H9 (cell line): ENCODE results near the gene SETBP1. TPM values are rescaled to one million over a fixed set of nuclear protein-coding genes. Genes with fewer than 3 reads are reported as not detected.

Experiments
- DNase-seq: peaks from one replicate; pipeline ENCODE4 v3.0.0-alpha.2; 2017
- H2AFZ ChIP-seq: one replicate; pipeline ENCODE4 v1.6.1; 2013; ENCODE audit warnings: mild to moderate bottlenecking, low read length, control low read depth, moderate library complexity
- H2AK5ac ChIP-seq: 2 replicates; pipeline ENCODE4 v1.6.1; 2013; ENCODE audit warnings: low read length, control low read depth, mixed read lengths; ENCODE audit not compliant: insufficient read length
- H2BK120ac ChIP-seq: one replicate; pipeline ENCODE4 v1.6.1; 2013; ENCODE audit warnings: low read depth, mild to moderate bottlenecking, low read length, control low read depth, inconsistent platforms; ENCODE audit not compliant: poor library complexity, severe bottlenecking
- H2BK12ac ChIP-seq: 2 replicates; pipeline ENCODE4 v1.6.1; 2013; ENCODE audit warnings: low read length, control low read depth, mixed read lengths, low read depth; ENCODE audit not compliant: insufficient read length
- H2BK15ac ChIP-seq: 2 replicates; pipeline ENCODE4 v1.6.1; 2013; ENCODE audit warnings: low read depth, low read length, control low read depth
- H2BK20ac ChIP-seq: one replicate; pipeline ENCODE4 v1.6.1; 2013; ENCODE audit warnings: low read depth, mild to moderate bottlenecking, low read length, control low read depth, inconsistent platforms; ENCODE audit not compliant: poor library complexity, severe bottlenecking
- H2BK5ac ChIP-seq: 2 replicates; pipeline ENCODE4 v1.6.1; 2013; ENCODE audit warnings: low read length, control low read depth, mixed read lengths; ENCODE audit not compliant: insufficient read length
- H3K14ac ChIP-seq: 2 replicates; pipeline ENCODE4 v1.6.1; 2013; ENCODE audit warnings: low read length, control low read depth; ENCODE audit not compliant: insufficient read depth
- H3K18ac ChIP-seq: 2 replicates; pipeline ENCODE4 v1.6.1; 2013; ENCODE audit warnings: low read depth, mild to moderate bottlenecking, mixed read lengths, low read length, control low read depth; ENCODE audit not compliant: insufficient read length
- H3K23ac ChIP-seq: 2 replicates; pipeline ENCODE4 v1.6.1; 2013; ENCODE audit warnings: low read length, control low read depth, mixed read lengths, low read depth; ENCODE audit not compliant: insufficient read length
- H3K23me2 ChIP-seq: 2 replicates; pipeline ENCODE4 v1.6.1; 2013; ENCODE audit warnings: low read depth, mild to moderate bottlenecking, mixed read lengths, low read length, control low read depth; ENCODE audit not compliant: insufficient read length, poor library complexity, severe bottlenecking
- H3K27ac ChIP-seq: 2 replicates; pipeline ENCODE4 v1.5.1; 2013; ENCODE audit warnings: low read length, control low read depth, mixed read lengths, low read depth; ENCODE audit not compliant: insufficient read length
- H3K27me3 ChIP-seq: 2 replicates; pipeline ENCODE4 v1.6.1; 2013; ENCODE audit warnings: low read length, control low read depth, inconsistent platforms; ENCODE audit not compliant: insufficient read depth
- H3K4ac ChIP-seq: 2 replicates; pipeline ENCODE4 v1.6.1; 2013; ENCODE audit warnings: low read depth, mild to moderate bottlenecking, control low read depth, inconsistent platforms, low read length, moderate library complexity
- H3K4me1 ChIP-seq: 2 replicates; pipeline ENCODE4 v1.6.1; 2013; ENCODE audit warnings: low read length, control low read depth, inconsistent platforms; ENCODE audit not compliant: insufficient read depth
- H3K4me2 ChIP-seq: 2 replicates; pipeline ENCODE4 v1.6.1; 2013; ENCODE audit warnings: low read length, control low read depth, mixed read lengths; ENCODE audit not compliant: insufficient read length, insufficient read depth
- H3K56ac ChIP-seq: 2 replicates; pipeline ENCODE4 v1.6.1; 2013; ENCODE audit warnings: low read depth, mild to moderate bottlenecking, mixed read lengths, low read length, control low read depth; ENCODE audit not compliant: insufficient read length
- H3K79me1 ChIP-seq: 2 replicates; pipeline ENCODE4 v1.6.1; 2013; ENCODE audit warnings: low read depth, mild to moderate bottlenecking, moderate library complexity, low read length, control low read depth, inconsistent platforms; ENCODE audit not compliant: insufficient read depth, poor library complexity, severe bottlenecking
- H3K79me2 ChIP-seq: 2 replicates; pipeline ENCODE4 v1.6.1; 2013; ENCODE audit warnings: low read length, control low read depth, inconsistent platforms; ENCODE audit not compliant: insufficient read depth
- H3K9ac ChIP-seq: 2 replicates; pipeline ENCODE4 v1.6.1; 2013; ENCODE audit warnings: low read length, control low read depth, mixed read lengths; ENCODE audit not compliant: insufficient read length; ENCODE audit errors: extremely low read depth
- H3K9me3 ChIP-seq: one replicate; pipeline ENCODE4 v1.6.1; 2013; ENCODE audit warnings: low read depth, low read length, inconsistent platforms; ENCODE audit not compliant: control insufficient read depth
- H3T11ph ChIP-seq: one replicate; pipeline ENCODE4 v1.6.1; 2013; ENCODE audit warnings: mild to moderate bottlenecking, low read length, control low read depth, inconsistent platforms
- H4K20me1 ChIP-seq: one replicate; pipeline ENCODE4 v1.6.1; 2013; ENCODE audit not compliant: control insufficient read depth, insufficient read length, insufficient read depth
- H4K5ac ChIP-seq: 2 replicates; pipeline ENCODE4 v1.6.1; 2013; ENCODE audit warnings: low read depth, mild to moderate bottlenecking, mixed read lengths, low read length, control low read depth; ENCODE audit not compliant: insufficient read length
- H4K8ac ChIP-seq: replicated peaks from 2 replicates; pipeline ENCODE4 v1.6.1; 2013; ENCODE audit warnings: low read length, control low read depth, mixed read lengths, low read depth; ENCODE audit not compliant: insufficient read length
- H4K91ac ChIP-seq: 2 replicates; pipeline ENCODE4 v1.6.1; 2013; ENCODE audit warnings: low read depth, mild to moderate bottlenecking, moderate library complexity, mixed read lengths, low read length, control low read depth; ENCODE audit not compliant: insufficient read length
- H3K27ac Mint-ChIP-seq, 3 experiments: 2 replicates in 2 of 3; 3 replicates in 1 of 3; pipeline ENCODE4 v1.8.0; 2020 to 2021; ENCODE audit warnings: mixed read lengths in 3 of 3, mild to moderate bottlenecking in 1 of 3, moderate library complexity in 1 of 3
- H3K27me3 Mint-ChIP-seq: 2 replicates; pipeline ENCODE4 v1.8.0; 2021; ENCODE audit warnings: low read depth, mild to moderate bottlenecking, moderate library complexity, mixed read lengths
- H3K36me3 Mint-ChIP-seq, 3 experiments: 2 replicates in 2 of 3; 3 replicates in 1 of 3; pipeline ENCODE4 v1.8.0; 2020 to 2021; ENCODE audit warnings: low read depth in 3 of 3, mixed read lengths in 3 of 3; ENCODE audit not compliant: insufficient read depth in 1 of 3
- H3K4me1 Mint-ChIP-seq, 2 experiments: 2 replicates each; pipeline ENCODE4 v1.8.0; 2020; ENCODE audit warnings: mixed read lengths in 2 of 2
- H3K4me3 Mint-ChIP-seq, 2 experiments: 2 replicates in 1 of 2; 3 replicates in 1 of 2; pipeline ENCODE4 v1.8.0; 2020 to 2021; ENCODE audit warnings: mild to moderate bottlenecking in 2 of 2, mixed read lengths in 2 of 2, moderate library complexity in 1 of 2
- H3K9me3 Mint-ChIP-seq, 2 experiments: 2 replicates in 1 of 2; 3 replicates in 1 of 2; pipeline ENCODE4 v1.8.0; 2020; ENCODE audit warnings: mild to moderate bottlenecking in 2 of 2, mixed read lengths in 2 of 2, moderate library complexity in 1 of 2
- WGBS: extraction: QIAGEN DNeasy Blood & Tissue Kit; methylation state at CpG from one replicate; pipeline ENCODE4 v1.1.7; 2013; ENCODE audit warnings: missing lambda C conversion rate, low lambda C conversion rate, mixed read lengths; ENCODE audit not compliant: insufficient read length; ENCODE audit errors: extremely low coverage; 5-methylcytosine and 5-hydroxymethylcytosine counted together
- total RNA-seq: library from RNA; stranded (reverse); gene quantifications from 2 replicates; pipeline ENCODE4 v1.2.1, GENCODE V29; 2021
- TF ChIP-seq, protein P1 (sequence below): fragments of 200-600 bp; sonication (generic); conservative IDR thresholded peaks from 3 replicates; pipeline ENCODE4 v1.8.0; 2021; ENCODE audit warnings: antibody characterized with exemption, mild to moderate bottlenecking

Gene SETBP1
- total RNA-seq, 1 experiment from 2014 or later: 4.6 TPM

DNA sequence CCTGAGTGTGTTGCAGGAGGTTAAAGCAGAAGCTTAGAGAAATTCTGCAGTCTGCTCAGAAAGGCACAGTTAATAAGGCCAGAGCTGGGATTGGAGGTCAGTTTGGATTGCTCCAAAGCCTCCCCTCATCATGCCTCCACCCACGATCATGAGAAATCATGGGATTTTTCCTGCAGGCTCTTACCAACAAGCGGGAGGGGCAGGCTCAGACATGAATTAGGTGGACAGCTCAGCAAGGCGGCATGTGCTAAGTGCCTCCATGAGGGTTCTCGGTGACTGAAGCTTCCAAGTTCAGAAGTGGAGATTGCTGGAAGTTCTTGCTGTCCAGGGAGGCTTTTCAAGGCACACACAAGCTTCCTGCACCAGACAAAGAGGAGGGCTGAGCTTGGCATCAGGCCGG, 163.8 kb downstream of the SETBP1 start:
- WGBS: no CpG with 5 or more reads among the region's 5 CpGs
- no peak overlapping the region for H3K4me2 ChIP-seq
- no peaks in the 10 kb centered on the region for H3K79me2 ChIP-seq
- Mint-ChIP-seq H3K27me3 (no peaks in the 10 kb centered on the region), H3K9me3 (peaks cover 0 to 2% of the 10 kb centered on the region in 2 experiments; a peak in 1 of 5 replicates), H3K36me3 (no peaks in the 10 kb centered on the region; a peak in 1 of 7 replicates), H3K27ac (no peak overlapping the region; a peak in 1 of 7 replicates), H3K4me1 (peaks cover 38 to 39% of the 10 kb centered on the region in 2 experiments), H3K4me3 (no peak overlapping the region)
- no peak overlapping the region for H2BK5ac ChIP-seq
- no peak overlapping the region for H2BK12ac ChIP-seq
- no peaks in the 10 kb centered on the region for H4K20me1 ChIP-seq
- no peak for DNase-seq
- H3K14ac ChIP-seq: no peak overlapping the region
- H2BK20ac ChIP-seq: no peak overlapping the region
- H2BK15ac ChIP-seq: no peak overlapping the region
- H3K9me3 ChIP-seq: no peaks in the 10 kb centered on the region
- H3K79me1 ChIP-seq: no peaks in the 10 kb centered on the region
- no peak overlapping the region for H3K27ac ChIP-seq
- no peaks in the 10 kb centered on the region for H3K27me3 ChIP-seq
- no peak overlapping the region for H4K91ac ChIP-seq
- H3K4ac ChIP-seq: no peak overlapping the region
- no peak overlapping the region for H3K23ac ChIP-seq
- TF ChIP-seq, protein P1, sequence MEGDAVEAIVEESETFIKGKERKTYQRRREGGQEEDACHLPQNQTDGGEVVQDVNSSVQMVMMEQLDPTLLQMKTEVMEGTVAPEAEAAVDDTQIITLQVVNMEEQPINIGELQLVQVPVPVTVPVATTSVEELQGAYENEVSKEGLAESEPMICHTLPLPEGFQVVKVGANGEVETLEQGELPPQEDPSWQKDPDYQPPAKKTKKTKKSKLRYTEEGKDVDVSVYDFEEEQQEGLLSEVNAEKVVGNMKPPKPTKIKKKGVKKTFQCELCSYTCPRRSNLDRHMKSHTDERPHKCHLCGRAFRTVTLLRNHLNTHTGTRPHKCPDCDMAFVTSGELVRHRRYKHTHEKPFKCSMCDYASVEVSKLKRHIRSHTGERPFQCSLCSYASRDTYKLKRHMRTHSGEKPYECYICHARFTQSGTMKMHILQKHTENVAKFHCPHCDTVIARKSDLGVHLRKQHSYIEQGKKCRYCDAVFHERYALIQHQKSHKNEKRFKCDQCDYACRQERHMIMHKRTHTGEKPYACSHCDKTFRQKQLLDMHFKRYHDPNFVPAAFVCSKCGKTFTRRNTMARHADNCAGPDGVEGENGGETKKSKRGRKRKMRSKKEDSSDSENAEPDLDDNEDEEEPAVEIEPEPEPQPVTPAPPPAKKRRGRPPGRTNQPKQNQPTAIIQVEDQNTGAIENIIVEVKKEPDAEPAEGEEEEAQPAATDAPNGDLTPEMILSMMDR: no peak
- H4K5ac ChIP-seq: no peak overlapping the region
- H4K8ac ChIP-seq: no peak overlapping the region
- H2AK5ac ChIP-seq: no peak overlapping the region
- no peaks in the 10 kb centered on the region for H3K23me2 ChIP-seq
- no peak overlapping the region for H2BK120ac ChIP-seq
- peaks cover 4% of the 10 kb centered on the region for H3K4me1 ChIP-seq
- no peak overlapping the region for H3T11ph ChIP-seq
- no peak overlapping the region for H2AFZ ChIP-seq
- H3K18ac ChIP-seq: no peak overlapping the region
- no peak overlapping the region for H3K56ac ChIP-seq
- H3K9ac ChIP-seq: no peak overlapping the region
